Measurements from ENCODE around the gene RAB8A.
"Not testable (repeated sequence)": the region's sequence is repeated elsewhere in the genome, so short reads cannot be mapped to it uniquely, and the experiment has no call there.

Gene RAB8A

GRCh38 chr19:16098821-16099220 is 12.9 kb upstream of the RAB8A start:
- no peak for DNase-seq (ENCODE audit: low read depth)
- TF ChIP-seq, protein P1, sequence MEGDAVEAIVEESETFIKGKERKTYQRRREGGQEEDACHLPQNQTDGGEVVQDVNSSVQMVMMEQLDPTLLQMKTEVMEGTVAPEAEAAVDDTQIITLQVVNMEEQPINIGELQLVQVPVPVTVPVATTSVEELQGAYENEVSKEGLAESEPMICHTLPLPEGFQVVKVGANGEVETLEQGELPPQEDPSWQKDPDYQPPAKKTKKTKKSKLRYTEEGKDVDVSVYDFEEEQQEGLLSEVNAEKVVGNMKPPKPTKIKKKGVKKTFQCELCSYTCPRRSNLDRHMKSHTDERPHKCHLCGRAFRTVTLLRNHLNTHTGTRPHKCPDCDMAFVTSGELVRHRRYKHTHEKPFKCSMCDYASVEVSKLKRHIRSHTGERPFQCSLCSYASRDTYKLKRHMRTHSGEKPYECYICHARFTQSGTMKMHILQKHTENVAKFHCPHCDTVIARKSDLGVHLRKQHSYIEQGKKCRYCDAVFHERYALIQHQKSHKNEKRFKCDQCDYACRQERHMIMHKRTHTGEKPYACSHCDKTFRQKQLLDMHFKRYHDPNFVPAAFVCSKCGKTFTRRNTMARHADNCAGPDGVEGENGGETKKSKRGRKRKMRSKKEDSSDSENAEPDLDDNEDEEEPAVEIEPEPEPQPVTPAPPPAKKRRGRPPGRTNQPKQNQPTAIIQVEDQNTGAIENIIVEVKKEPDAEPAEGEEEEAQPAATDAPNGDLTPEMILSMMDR (IDR thresholded peaks at IDR 0.05; ENCODE audit: low read depth, low read length, missing control alignments) = no peak
- H3K4me3 ChIP-seq (ENCODE audit: low read depth, low read length) = no peak overlapping the region

- not testable (repeated sequence) for DNase-seq (ENCODE audit: low read depth)
Observed at GRCh38 chr19:16099314-16099965, 12.2 kb upstream of the RAB8A start.

DNA sequence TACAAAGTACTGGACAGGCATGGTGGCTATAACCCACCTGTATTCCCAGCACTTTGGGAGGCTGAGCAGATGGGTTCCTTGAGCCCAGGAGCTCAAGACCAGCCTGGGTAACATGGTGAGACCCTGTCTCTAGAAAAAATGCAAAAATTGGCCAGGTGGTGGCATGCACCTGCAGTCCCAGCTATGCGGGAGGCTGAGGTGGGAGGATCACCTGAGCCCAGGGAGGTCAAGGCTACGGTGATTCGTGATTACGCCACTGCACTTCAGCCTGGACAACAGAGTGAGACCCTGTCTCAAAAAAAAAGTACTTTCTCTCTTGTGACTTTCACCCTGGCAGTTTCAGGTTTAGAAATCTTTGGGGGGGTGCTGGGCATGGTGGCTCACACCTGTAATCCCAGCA is 11.2 kb upstream of the RAB8A start:
- H3K4me3 ChIP-seq (ENCODE audit: low read depth, low read length) = no peak overlapping the region
- no peak for DNase-seq (ENCODE audit: low read depth)
- TF ChIP-seq, protein P1 (IDR thresholded peaks at IDR 0.05; ENCODE audit: low read depth, low read length, missing control alignments) = no peak

More at GRCh38 chr19:16099314-16099965, 12.2 kb upstream of the RAB8A start:
- H3K4me3 ChIP-seq (ENCODE audit: low read depth, low read length) = not testable (repeated sequence)

GRCh38 chr19:16104722-16105121 is 7.0 kb upstream of the RAB8A start:
- H3K4me3 ChIP-seq (ENCODE audit: low read depth, low read length) = no peak overlapping the region
- no peak for DNase-seq (ENCODE audit: low read depth)
- TF ChIP-seq, protein P1 (IDR thresholded peaks at IDR 0.05; ENCODE audit: low read depth, low read length, missing control alignments) = no peak

- TF ChIP-seq, protein P1 (IDR thresholded peaks at IDR 0.05; ENCODE audit: low read depth, low read length, missing control alignments) = no peak
- no peak overlapping the region for H3K4me3 ChIP-seq (ENCODE audit: low read depth, low read length)
- DNase-seq (ENCODE audit: low read depth) = no peak
Observed at GRCh38 chr19:16106121-16106520, 5.6 kb upstream of the RAB8A start.

GRCh38 chr19:16111909-16112752 is 442 bp downstream of the RAB8A start:
- TF ChIP-seq, protein P1 (IDR thresholded peaks at IDR 0.05; ENCODE audit: low read depth, low read length, missing control alignments) = no peak
- no peak for DNase-seq (ENCODE audit: low read depth)
- peak overlapping the region; percentile 67 for H3K4me3 ChIP-seq (ENCODE audit: low read depth, low read length)

DNA sequence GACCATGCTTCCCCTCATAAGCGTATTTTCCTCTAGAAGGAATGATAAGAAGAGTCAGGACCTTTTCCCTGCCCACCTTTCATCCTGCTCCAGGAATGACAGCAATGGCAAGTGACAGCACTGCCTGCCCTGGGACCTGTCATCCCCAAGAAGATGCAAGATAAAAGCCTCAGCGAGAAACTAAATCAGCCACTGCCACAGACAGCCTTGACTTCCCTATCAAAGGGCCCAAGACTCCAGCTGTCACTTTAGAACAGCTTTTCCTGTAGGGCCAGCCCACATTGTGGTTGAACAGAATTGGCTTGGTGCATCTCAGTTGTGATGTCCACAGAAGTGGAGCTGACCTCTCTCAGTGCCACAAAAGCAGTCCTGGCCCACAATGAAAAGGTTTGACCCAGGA is 1.1 kb downstream of the RAB8A start:
- TF ChIP-seq, protein P1 (IDR thresholded peaks at IDR 0.05; ENCODE audit: low read depth, low read length, missing control alignments) = no peak
- peak overlapping the region; percentile 67 for H3K4me3 ChIP-seq (ENCODE audit: low read depth, low read length)
- no peak for DNase-seq (ENCODE audit: low read depth)
